ENCODE measurements around the gene IQGAP2.
"Not testable (repeated sequence)": the region's sequence is repeated elsewhere in the genome, so short reads cannot be mapped to it uniquely, and the experiment has no call there.

Gene IQGAP2

DNA sequence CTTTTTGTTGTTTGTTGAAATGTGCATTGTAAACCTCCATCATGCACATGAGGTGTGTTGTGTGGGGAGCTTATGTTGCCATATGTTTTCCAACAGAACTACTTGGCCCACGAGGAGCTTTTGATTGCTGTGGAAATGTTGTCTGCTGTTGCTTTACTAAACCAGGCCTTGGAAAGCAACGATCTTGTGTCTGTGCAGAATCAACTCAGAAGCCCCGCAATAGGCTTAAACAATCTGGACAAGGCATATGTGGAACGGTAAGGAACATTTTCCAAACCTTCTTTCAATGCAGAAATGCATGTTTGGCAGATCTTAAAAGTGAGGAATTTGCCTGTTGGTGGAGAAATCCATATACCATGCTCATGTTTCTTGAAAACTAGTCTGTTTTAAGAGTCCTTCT, 197.6 kb downstream of the IQGAP2 start:
- Histone ChIP-seq H3K4me3 (ENCODE audit: low read length, poor library complexity, severe bottlenecking) (no peak overlapping the region), H3K9ac (ENCODE audit: low read depth, low read length, poor library complexity, severe bottlenecking) (no peak overlapping the region), H4K20me1 (ENCODE audit: insufficient read depth, low read length, poor library complexity, severe bottlenecking) (no peaks in the 10 kb centered on the region), H3K4me2 (ENCODE audit: low read depth, low read length, poor library complexity, severe bottlenecking) (no peak overlapping the region), H3K79me2 (ENCODE audit: insufficient read depth, low read length) (no peaks in the 10 kb centered on the region), H3K4me1 (ENCODE audit: insufficient read depth, low read length, poor library complexity, severe bottlenecking) (peaks cover 6% of the 10 kb centered on the region), H3K9me2 (replicated peaks; ENCODE audit: low read depth, low read length) (no peaks in the 10 kb centered on the region), H2AFZ (ENCODE audit: low read length) (no peak overlapping the region), H3K27me3 (ENCODE audit: insufficient read depth, low read length, poor library complexity, severe bottlenecking) (no peaks in the 10 kb centered on the region), H3F3A (ENCODE audit: low read depth) (no peaks in the 10 kb centered on the region), H3K9me3 (ENCODE audit: insufficient read depth, low read depth, low read length) (no peaks in the 10 kb centered on the region), H3K36me3 (ENCODE audit: insufficient read depth, low read length) (peaks cover 35% of the 10 kb centered on the region; the same call in 1 of the 2 replicates)
- TF ChIP-seq, protein P1, sequence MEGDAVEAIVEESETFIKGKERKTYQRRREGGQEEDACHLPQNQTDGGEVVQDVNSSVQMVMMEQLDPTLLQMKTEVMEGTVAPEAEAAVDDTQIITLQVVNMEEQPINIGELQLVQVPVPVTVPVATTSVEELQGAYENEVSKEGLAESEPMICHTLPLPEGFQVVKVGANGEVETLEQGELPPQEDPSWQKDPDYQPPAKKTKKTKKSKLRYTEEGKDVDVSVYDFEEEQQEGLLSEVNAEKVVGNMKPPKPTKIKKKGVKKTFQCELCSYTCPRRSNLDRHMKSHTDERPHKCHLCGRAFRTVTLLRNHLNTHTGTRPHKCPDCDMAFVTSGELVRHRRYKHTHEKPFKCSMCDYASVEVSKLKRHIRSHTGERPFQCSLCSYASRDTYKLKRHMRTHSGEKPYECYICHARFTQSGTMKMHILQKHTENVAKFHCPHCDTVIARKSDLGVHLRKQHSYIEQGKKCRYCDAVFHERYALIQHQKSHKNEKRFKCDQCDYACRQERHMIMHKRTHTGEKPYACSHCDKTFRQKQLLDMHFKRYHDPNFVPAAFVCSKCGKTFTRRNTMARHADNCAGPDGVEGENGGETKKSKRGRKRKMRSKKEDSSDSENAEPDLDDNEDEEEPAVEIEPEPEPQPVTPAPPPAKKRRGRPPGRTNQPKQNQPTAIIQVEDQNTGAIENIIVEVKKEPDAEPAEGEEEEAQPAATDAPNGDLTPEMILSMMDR (conservative IDR thresholded peaks at IDR 0.05; ENCODE audit: low read length): no peak
- no peak for TF ChIP-seq EZH2phosphoT487 (IDR thresholded peaks at IDR 0.05; ENCODE audit: borderline replicate concordance)

DNA sequence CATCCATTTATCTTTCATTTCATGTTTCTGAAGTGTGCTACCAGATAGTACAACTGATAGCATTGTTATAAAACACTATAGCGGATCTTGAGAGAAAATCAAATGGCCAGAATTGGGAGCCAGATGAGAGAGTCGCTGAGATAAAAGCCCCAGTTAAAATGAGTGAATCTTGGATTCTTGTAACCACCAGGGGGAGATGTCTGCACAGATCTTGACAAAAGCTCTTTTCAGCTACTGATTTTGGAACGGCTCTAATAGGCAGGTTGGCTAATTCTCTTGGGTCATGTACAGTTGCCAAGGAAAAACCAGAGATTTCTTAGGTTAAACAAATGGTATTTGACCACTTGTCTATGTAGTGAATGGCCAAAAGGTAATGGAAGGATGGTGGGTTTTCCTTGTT, 198.4 kb downstream of the IQGAP2 start:
- H3K4me3 ChIP-seq (ENCODE audit: low read length, poor library complexity, severe bottlenecking): no peak overlapping the region
- H3K27me3 ChIP-seq (ENCODE audit: insufficient read depth, low read length, poor library complexity, severe bottlenecking): no peaks in the 10 kb centered on the region
- H3K9me2 ChIP-seq (replicated peaks; ENCODE audit: low read depth, low read length): no peaks in the 10 kb centered on the region
- H3F3A ChIP-seq (ENCODE audit: low read depth): no peaks in the 10 kb centered on the region
- no peak overlapping the region for H3K9ac ChIP-seq (ENCODE audit: low read depth, low read length, poor library complexity, severe bottlenecking)
- no peaks in the 10 kb centered on the region for H3K9me3 ChIP-seq (ENCODE audit: insufficient read depth, low read depth, low read length)
- no peaks in the 10 kb centered on the region for H3K79me2 ChIP-seq (ENCODE audit: insufficient read depth, low read length)
- H3K4me2 ChIP-seq (ENCODE audit: low read depth, low read length, poor library complexity, severe bottlenecking): no peak overlapping the region
- peaks cover 42% of the 10 kb centered on the region; the same call in 1 of the 2 replicates for H3K36me3 ChIP-seq (ENCODE audit: insufficient read depth, low read length)
- H3K4me1 ChIP-seq (ENCODE audit: insufficient read depth, low read length, poor library complexity, severe bottlenecking): peaks cover 6% of the 10 kb centered on the region
- H4K20me1 ChIP-seq (ENCODE audit: insufficient read depth, low read length, poor library complexity, severe bottlenecking): no peaks in the 10 kb centered on the region
- no peak for TF ChIP-seq EZH2phosphoT487 (IDR thresholded peaks at IDR 0.05; ENCODE audit: borderline replicate concordance)
- TF ChIP-seq, protein P1 (conservative IDR thresholded peaks at IDR 0.05; ENCODE audit: low read length): peak; percentile 80
- H2AFZ ChIP-seq (ENCODE audit: low read length): no peak overlapping the region

DNA sequence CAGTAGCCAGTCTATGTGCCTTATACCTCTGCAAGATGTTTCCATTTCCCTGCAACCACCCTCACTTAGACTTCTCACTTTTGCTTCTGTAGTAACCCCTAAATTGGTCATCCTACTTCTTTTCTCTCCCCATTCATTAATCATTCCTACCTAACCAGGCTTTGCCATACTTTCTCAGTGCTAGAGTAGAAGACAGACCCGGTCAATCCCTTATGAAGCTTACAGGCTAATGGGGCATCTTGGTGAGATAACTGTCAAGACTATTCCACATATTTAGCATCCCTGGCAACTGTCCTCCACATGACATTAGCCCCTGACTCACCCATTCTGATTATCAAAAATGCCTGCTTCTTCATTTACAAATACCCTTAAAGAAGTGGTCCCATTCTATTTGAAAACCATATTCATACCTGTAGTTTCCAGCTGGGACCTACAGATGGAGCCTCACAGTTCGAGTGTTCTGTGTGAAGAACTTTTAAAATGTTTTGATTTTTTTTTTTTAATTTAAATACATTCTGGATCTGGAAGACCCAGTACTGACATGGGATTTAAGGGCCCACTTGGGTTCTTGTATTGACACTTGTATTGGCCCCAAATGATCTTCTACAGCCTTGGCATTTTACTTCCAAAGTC, 199.1 kb downstream of the IQGAP2 start:
- TF ChIP-seq, protein P1 (conservative IDR thresholded peaks at IDR 0.05; ENCODE audit: low read length): peak; percentile 56
- TF ChIP-seq EZH2phosphoT487 (IDR thresholded peaks at IDR 0.05; ENCODE audit: borderline replicate concordance): no peak
- no peak overlapping the region for H2AFZ ChIP-seq (ENCODE audit: low read length)
- no peak overlapping the region for H3K9ac ChIP-seq (ENCODE audit: low read depth, low read length, poor library complexity, severe bottlenecking)
- H3F3A ChIP-seq (ENCODE audit: low read depth): no peaks in the 10 kb centered on the region
- peaks cover 6% of the 10 kb centered on the region for H3K4me1 ChIP-seq (ENCODE audit: insufficient read depth, low read length, poor library complexity, severe bottlenecking)
- peaks cover 43% of the 10 kb centered on the region; the same call in 1 of the 2 replicates for H3K36me3 ChIP-seq (ENCODE audit: insufficient read depth, low read length)
- H3K27me3 ChIP-seq (ENCODE audit: insufficient read depth, low read length, poor library complexity, severe bottlenecking): no peaks in the 10 kb centered on the region
- H3K9me2 ChIP-seq (replicated peaks; ENCODE audit: low read depth, low read length): no peaks in the 10 kb centered on the region
- H4K20me1 ChIP-seq (ENCODE audit: insufficient read depth, low read length, poor library complexity, severe bottlenecking): no peaks in the 10 kb centered on the region
- no peak overlapping the region for H3K4me2 ChIP-seq (ENCODE audit: low read depth, low read length, poor library complexity, severe bottlenecking)
- H3K4me3 ChIP-seq (ENCODE audit: low read length, poor library complexity, severe bottlenecking): no peak overlapping the region
- H3K9me3 ChIP-seq (ENCODE audit: insufficient read depth, low read depth, low read length): no peaks in the 10 kb centered on the region
- no peaks in the 10 kb centered on the region for H3K79me2 ChIP-seq (ENCODE audit: insufficient read depth, low read length)

DNA sequence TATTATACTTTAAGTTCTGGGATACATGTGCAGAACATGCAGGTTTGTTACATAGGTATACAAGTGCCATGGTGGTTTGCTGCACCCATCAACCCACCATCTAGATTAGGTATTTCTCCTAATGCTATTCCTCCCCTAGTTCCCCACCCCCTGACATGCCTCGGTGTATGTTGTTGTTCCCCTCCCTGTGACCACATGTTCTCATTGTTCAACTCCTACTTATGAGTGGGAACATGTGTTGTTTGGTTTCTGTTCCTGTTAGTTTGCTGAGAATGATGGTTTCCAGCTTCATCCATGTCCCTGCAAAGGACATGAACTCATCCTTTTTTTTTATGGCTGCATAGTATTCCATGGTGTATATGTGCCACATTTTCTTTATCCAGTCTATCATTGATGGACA, 200.9 kb downstream of the IQGAP2 start:
- Histone ChIP-seq H3K4me1 (ENCODE audit: insufficient read depth, low read length, poor library complexity, severe bottlenecking) (peaks cover 10% of the 10 kb centered on the region), H3K36me3 (ENCODE audit: insufficient read depth, low read length) (peaks cover 45% of the 10 kb centered on the region; the same call in 1 of the 2 replicates)
- H3K27me3 ChIP-seq (ENCODE audit: insufficient read depth, low read length, poor library complexity, severe bottlenecking); H4K20me1 ChIP-seq (ENCODE audit: insufficient read depth, low read length, poor library complexity, severe bottlenecking); H3K79me2 ChIP-seq (ENCODE audit: insufficient read depth, low read length); H3K9me2 ChIP-seq (replicated peaks; ENCODE audit: low read depth, low read length); H2AFZ ChIP-seq (ENCODE audit: low read length); H3F3A ChIP-seq (ENCODE audit: low read depth); H3K4me3 ChIP-seq (ENCODE audit: low read length, poor library complexity, severe bottlenecking); H3K9ac ChIP-seq (ENCODE audit: low read depth, low read length, poor library complexity, severe bottlenecking); H3K4me2 ChIP-seq (ENCODE audit: low read depth, low read length, poor library complexity, severe bottlenecking); H3K9me3 ChIP-seq (ENCODE audit: insufficient read depth, low read depth, low read length): not testable (repeated sequence)
